HepG2 (cell line): ENCODE measurements around the gene MRPL36. TPM values are rescaled to one million over a fixed set of nuclear protein-coding genes. Genes with fewer than 3 reads are reported as not detected.

Experiments used
- ATAC-seq: fragments of 200-7000 bp; cut with Tn5 transposase; 3 replicates; pipeline ENCODE4 v1.9.1; 2020; ENCODE audit warnings: mild to moderate bottlenecking, moderate library complexity
- BruUV-seq: library from RNA; stranded (reverse); fragments of 400-500 nt; replicated peaks from 2 replicates; lab custom pipeline; 2021; lab: Mats Ljungman, UMichigan
- CTCF ChIA-PET: fragments of 300-600 bp; formaldehyde crosslinking; extraction: SDS; loops from one replicate; lab custom pipeline; 2021; ENCODE audit warnings: low total read pairs, inconsistent platforms, low intra/inter-chr PET ratio; lab: Yijun Ruan, JAX
- POLR2A ChIA-PET: fragments of 350-600 bp; sonication (Branson Sonifier 250); formaldehyde crosslinking; loops from one replicate; lab custom pipeline; 2020; ENCODE audit warnings: antibody characterized with exemption, inconsistent platforms; lab: Yijun Ruan, JAX
- DNase-seq: peaks from one replicate; pipeline ENCODE4 v3.0.0-alpha.2; 2015; ENCODE audit warnings: low spot score
- FAIRE-seq: peaks from 3 replicates; lab custom pipeline; 2011; peaks lifted over from hg19 to GRCh38; lab: Jason Lieb, UNC
- H2AFZ ChIP-seq: one replicate; pipeline ENCODE4 v1.6.1; 2011; ENCODE audit warnings: low read length, inconsistent platforms
- H3K27ac ChIP-seq: fragments of 300-600 bp; 3 replicates; pipeline ENCODE4 v1.8.0; 2011; ENCODE audit warnings: mixed run types, mild to moderate bottlenecking, mixed read lengths, low read length, inconsistent platforms; ENCODE audit not compliant: insufficient read depth; ENCODE audit errors: extremely low read length
- H3K27me3 ChIP-seq, 2 experiments: fragments of 200-600 bp in 1 of 2; 2 replicates in 1 of 2; 3 replicates in 1 of 2; pipeline versions ENCODE4 v1.6.0 to v1.8.0; 2011; ENCODE audit warnings: low read length in 2 of 2, mild to moderate bottlenecking in 2 of 2, moderate library complexity in 2 of 2, inconsistent platforms in 1 of 2; ENCODE audit not compliant: insufficient read depth in 2 of 2, control insufficient read depth in 1 of 2
- H3K36me3 ChIP-seq, 2 experiments: fragments of 200-600 bp in 1 of 2; replicated peaks in 1 of 2; 2 replicates in 1 of 2; 3 replicates in 1 of 2; pipeline versions ENCODE4 v1.5.1 to v1.8.0; 2011; ENCODE audit warnings: low read length in 2 of 2, inconsistent platforms in 1 of 2; ENCODE audit not compliant: insufficient read depth in 2 of 2, control insufficient read depth in 1 of 2
- H3K4me1 ChIP-seq: 2 replicates; pipeline ENCODE4 v1.5.1; 2012; ENCODE audit warnings: low read length, inconsistent platforms; ENCODE audit not compliant: insufficient read depth
- H3K4me2 ChIP-seq: 2 replicates; pipeline ENCODE4 v1.6.0; 2011; ENCODE audit warnings: low read depth, low read length, inconsistent platforms
- H3K4me3 ChIP-seq, 3 experiments: fragments of 200-600 bp in 1 of 3; sonication (generic), shearing (Covaris generic) in 1 of 3; replicated peaks in 1 of 3; 2 replicates each; pipeline ENCODE4 v1.5.1; 2011 to 2016; ENCODE audit warnings: low read length in 3 of 3, inconsistent platforms in 2 of 3, low read depth in 2 of 3, mild to moderate bottlenecking in 2 of 3, control low read depth in 1 of 3, mixed read lengths in 1 of 3; ENCODE audit not compliant: insufficient read depth in 1 of 3
- H3K79me2 ChIP-seq: one replicate; pipeline ENCODE4 v1.6.1; 2011; ENCODE audit warnings: low read length, inconsistent platforms; ENCODE audit not compliant: insufficient read depth
- H3K9ac ChIP-seq: 2 replicates; pipeline ENCODE4 v1.6.0; 2011; ENCODE audit warnings: mild to moderate bottlenecking, low read depth, low read length, inconsistent platforms; ENCODE audit not compliant: insufficient read depth
- H3K9me3 ChIP-seq: 2 replicates; pipeline ENCODE4 v1.5.1; 2012; ENCODE audit warnings: mild to moderate bottlenecking, low read length
- H4K20me1 ChIP-seq: 2 replicates; pipeline ENCODE4 v1.6.0; 2011; ENCODE audit warnings: inconsistent platforms, mild to moderate bottlenecking, low read length, moderate library complexity; ENCODE audit not compliant: insufficient read depth
- CREB1 ChIP-seq, 2 experiments: fragments of 450-650 bp in 1 of 2; IDR thresholded peaks; 2 replicates each; pipeline ENCODE4 v1.6.1; 2016 to 2017; ENCODE audit warnings: control low read depth in 1 of 2, mild to moderate bottlenecking in 1 of 2, missing compliant biosample characterization in 1 of 2, missing genetic modification characterization in 1 of 2
- FOXA1 ChIP-seq, 2 experiments: fragments of 450-650 bp in 1 of 2; sonication (generic) in 1 of 2; formaldehyde crosslinking in 1 of 2; IDR thresholded peaks; 2 replicates each; pipeline versions ENCODE4 v1.4.0 to v1.6.1; 2016 to 2020; ENCODE audit warnings: missing genetic modification reagents in 1 of 2
- HOXD1 ChIP-seq: sonication (generic); formaldehyde crosslinking; IDR thresholded peaks from 2 replicates; pipeline ENCODE4 v1.5.0; 2020; ENCODE audit warnings: missing genetic modification reagents
- IRF9 ChIP-seq: sonication (generic); formaldehyde crosslinking; IDR thresholded peaks from 2 replicates; pipeline ENCODE4 v1.8.0; 2022; ENCODE audit warnings: missing genetic modification reagents, mild to moderate bottlenecking, borderline replicate concordance
- MEIS2 ChIP-seq: sonication (generic); formaldehyde crosslinking; IDR thresholded peaks from 2 replicates; pipeline ENCODE4 v1.9.0; 2021; ENCODE audit warnings: mild to moderate bottlenecking, missing genetic modification reagents
- NFYC ChIP-seq: IDR thresholded peaks from 2 replicates; pipeline ENCODE4 v1.6.1; 2016; ENCODE audit warnings: missing genetic modification reagents, missing compliant biosample characterization
- SMAD9 ChIP-seq: sonication (generic); formaldehyde crosslinking; IDR thresholded peaks from 2 replicates; pipeline ENCODE4 v1.5.1; 2020; ENCODE audit warnings: mild to moderate bottlenecking, missing genetic modification reagents
- ZFYVE20 ChIP-seq: sonication (generic); formaldehyde crosslinking; IDR thresholded peaks from 2 replicates; pipeline ENCODE4 v1.8.0; 2023; ENCODE audit warnings: low read depth, mild to moderate bottlenecking, moderate library complexity, missing genetic modification reagents, borderline replicate concordance
- ZMYM2 ChIP-seq: sonication (generic); formaldehyde crosslinking; IDR thresholded peaks from 2 replicates; pipeline ENCODE4 v1.8.0; 2022; ENCODE audit warnings: mild to moderate bottlenecking, missing genetic modification reagents
- ZNF3 ChIP-seq: IDR thresholded peaks from 2 replicates; pipeline ENCODE4 v1.7.0; 2017; ENCODE audit warnings: inconsistent platforms
- ZNF577 ChIP-seq: sonication (generic); formaldehyde crosslinking; IDR thresholded peaks from 2 replicates; pipeline ENCODE4 v1.4.0; 2020; ENCODE audit warnings: mild to moderate bottlenecking, low read depth, missing genetic modification reagents, borderline replicate concordance
- ZNF674 ChIP-seq: sonication (generic); formaldehyde crosslinking; IDR thresholded peaks from 2 replicates; pipeline ENCODE4 v1.5.0; 2020; ENCODE audit warnings: low read depth, mild to moderate bottlenecking, missing genetic modification reagents
- WGBS: methylation state at CpG from one replicate; pipeline ENCODE4 v1.1.6; 2017; ENCODE audit warnings: low lambda C conversion rate; 5-methylcytosine and 5-hydroxymethylcytosine counted together
- in situ Hi-C: cut with HindIII; loops from 2 replicates; pipeline ENCODE4 v1.10.0; 2017; ENCODE audit warnings: low pct_unique_long_range_greater_than_20kb; ENCODE audit not compliant: extremely low pct_ligation_motif_present
- intact Hi-C: fragments of 100-400 bp; cut with micrococcal nuclease; formaldehyde crosslinking; loops from one replicate; pipeline ENCODE4 v1.10.0; 2022; ENCODE audit not compliant: unreplicated experiment
- polyA plus RNA-seq, 8 experiments: library from polyadenylated mRNA; depleted of rRNA in 3 of 8; stranded (reverse) in 7 of 8; unstranded in 1 of 8; fragments of >200 nt; fragmentation: Illumina TruSeq in 4 of 8; extraction: Trizol in 4 of 8; gene quantifications; 2 replicates each; pipeline versions ENCODE4 v1.2.1 to v1.2.3, GENCODE V29; 2011 to 2016; ENCODE audit warnings: low read depth in 4 of 8, missing spikeins in 1 of 8, mixed read lengths in 1 of 8; ENCODE audit not compliant: insufficient read depth in 1 of 8
- total RNA-seq, 5 experiments: library from RNA; depleted of rRNA; stranded (reverse); fragments of >200 nt; fragmentation: Illumina TruSeq; extraction: Trizol; gene quantifications; 2 replicates each; pipeline ENCODE4 v1.2.3, GENCODE V29; 2016; ENCODE audit warnings: low read depth in 1 of 5
- TF ChIP-seq, protein P1 (sequence below): fragments of 450-650 bp; IDR thresholded peaks from 2 replicates; pipeline ENCODE4 v1.6.1; 2016
- TF ChIP-seq, protein P2 (sequence below): sonication (generic); formaldehyde crosslinking; IDR thresholded peaks from 2 replicates; pipeline ENCODE4 v1.4.0; 2020; ENCODE audit warnings: missing genetic modification reagents
- TF ChIP-seq, protein P3 (sequence below): IDR thresholded peaks from 2 replicates; pipeline ENCODE4 v1.6.1; 2018; ENCODE audit warnings: missing genetic modification reagents
- TF ChIP-seq, protein P4 (sequence below): sonication (generic); formaldehyde crosslinking; IDR thresholded peaks from 2 replicates; pipeline ENCODE4 v1.5.1; 2020; ENCODE audit warnings: mild to moderate bottlenecking, moderate library complexity, missing genetic modification reagents

MRPL36 gene
- total and polyA plus RNA-seq, 2 of the 13 experiments (the other 11 are each of a cell fraction or from before 2014, with no cell fraction given): 71.3 to 113 TPM

DNA sequence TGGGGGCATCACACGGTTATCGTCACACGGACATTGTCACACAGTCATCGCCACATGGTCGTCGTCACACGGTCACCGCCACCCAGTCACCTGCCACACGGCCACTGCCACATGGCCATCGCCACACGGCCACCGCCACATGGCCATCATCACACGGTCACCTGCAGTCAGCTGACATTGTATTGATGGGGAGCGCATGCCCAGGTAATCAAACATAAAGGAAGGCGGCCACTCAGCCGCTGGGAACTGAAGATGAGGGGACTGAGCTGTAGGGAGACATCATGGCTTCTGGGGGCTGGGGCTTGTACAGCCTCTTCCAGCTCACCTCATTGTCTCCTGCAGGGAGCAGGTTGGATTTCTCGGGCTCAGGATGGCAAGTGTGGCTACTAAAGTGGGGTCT, 49.2 kb downstream of the MRPL36 start:
- Histone ChIP-seq H3K27ac (no peak overlapping the region), H3K79me2 (no peaks in the 10 kb centered on the region), H3K4me3 (no peak overlapping the region), H3K9ac (no peak overlapping the region), H2AFZ (no peak overlapping the region), H3K36me3 (no peaks in the 10 kb centered on the region), H3K4me2 (no peak overlapping the region), H3K9me3 (no peaks in the 10 kb centered on the region), H4K20me1 (no peaks in the 10 kb centered on the region), H3K4me1 (no peaks in the 10 kb centered on the region), H3K27me3 (peaks cover 7 to 82% of the 10 kb centered on the region in 2 experiments; a peak in 4 of 5 replicates)
- ChIA-PET CTCF (no interaction called here), POLR2A (no interaction called here)
- no peak for FAIRE-seq
- DNase-seq: no peak
- ATAC-seq: no peak
- 52% methylated on average over 15 of the region's 17 CpGs for WGBS
- BruUV-seq: no TSS peak
- TF ChIP-seq, protein P1, sequence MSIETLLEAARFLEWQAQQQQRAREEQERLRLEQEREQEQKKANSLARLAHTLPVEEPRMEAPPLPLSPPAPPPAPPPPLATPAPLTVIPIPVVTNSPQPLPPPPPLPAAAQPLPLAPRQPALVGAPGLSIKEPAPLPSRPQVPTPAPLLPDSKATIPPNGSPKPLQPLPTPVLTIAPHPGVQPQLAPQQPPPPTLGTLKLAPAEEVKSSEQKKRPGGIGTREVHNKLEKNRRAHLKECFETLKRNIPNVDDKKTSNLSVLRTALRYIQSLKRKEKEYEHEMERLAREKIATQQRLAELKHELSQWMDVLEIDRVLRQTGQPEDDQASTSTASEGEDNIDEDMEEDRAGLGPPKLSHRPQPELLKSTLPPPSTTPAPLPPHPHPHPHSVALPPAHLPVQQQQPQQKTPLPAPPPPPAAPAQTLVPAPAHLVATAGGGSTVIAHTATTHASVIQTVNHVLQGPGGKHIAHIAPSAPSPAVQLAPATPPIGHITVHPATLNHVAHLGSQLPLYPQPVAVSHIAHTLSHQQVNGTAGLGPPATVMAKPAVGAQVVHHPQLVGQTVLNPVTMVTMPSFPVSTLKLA: peak; percentile 41; the same call in 1 of the 2 replicates
- TF ChIP-seq MEIS2: no peak
- TF ChIP-seq ZFYVE20 (CRISPR knock-in tag): no peak
- 0 out of 2 replicates have a peak, but pooled peaks have one; percentile 23 for TF ChIP-seq CREB1 (IDR thresholded peaks at IDR 0.05)
- TF ChIP-seq CREB1 (CRISPR knock-in tag; IDR thresholded peaks at IDR 0.05): no peak
- TF ChIP-seq, protein P2, sequence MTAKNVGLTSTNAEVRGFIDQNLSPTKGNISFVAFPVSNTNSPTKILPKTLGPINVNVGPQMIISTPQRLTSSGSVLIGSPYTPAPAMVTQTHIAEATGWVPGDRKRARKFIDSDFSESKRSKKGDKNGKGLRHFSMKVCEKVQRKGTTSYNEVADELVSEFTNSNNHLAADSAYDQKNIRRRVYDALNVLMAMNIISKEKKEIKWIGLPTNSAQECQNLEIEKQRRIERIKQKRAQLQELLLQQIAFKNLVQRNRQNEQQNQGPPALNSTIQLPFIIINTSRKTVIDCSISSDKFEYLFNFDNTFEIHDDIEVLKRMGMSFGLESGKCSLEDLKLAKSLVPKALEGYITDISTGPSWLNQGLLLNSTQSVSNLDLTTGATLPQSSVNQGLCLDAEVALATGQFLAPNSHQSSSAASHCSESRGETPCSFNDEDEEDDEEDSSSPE (CRISPR knock-in tag): no peak
- TF ChIP-seq ZMYM2: no peak
- TF ChIP-seq, protein P3, sequence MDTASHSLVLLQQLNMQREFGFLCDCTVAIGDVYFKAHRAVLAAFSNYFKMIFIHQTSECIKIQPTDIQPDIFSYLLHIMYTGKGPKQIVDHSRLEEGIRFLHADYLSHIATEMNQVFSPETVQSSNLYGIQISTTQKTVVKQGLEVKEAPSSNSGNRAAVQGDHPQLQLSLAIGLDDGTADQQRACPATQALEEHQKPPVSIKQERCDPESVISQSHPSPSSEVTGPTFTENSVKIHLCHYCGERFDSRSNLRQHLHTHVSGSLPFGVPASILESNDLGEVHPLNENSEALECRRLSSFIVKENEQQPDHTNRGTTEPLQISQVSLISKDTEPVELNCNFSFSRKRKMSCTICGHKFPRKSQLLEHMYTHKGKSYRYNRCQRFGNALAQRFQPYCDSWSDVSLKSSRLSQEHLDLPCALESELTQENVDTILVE (CRISPR knock-in tag): no peak
- no peak for TF ChIP-seq ZNF577 (CRISPR knock-in tag)
- no peak for TF ChIP-seq ZNF674
- TF ChIP-seq SMAD9: no peak
- TF ChIP-seq IRF9 (CRISPR knock-in tag): no peak
- TF ChIP-seq HOXD1: no peak
- no peak for TF ChIP-seq ZNF3 (CRISPR knock-in tag)
- no peak for TF ChIP-seq NFYC (CRISPR knock-in tag)
- TF ChIP-seq, protein P4, sequence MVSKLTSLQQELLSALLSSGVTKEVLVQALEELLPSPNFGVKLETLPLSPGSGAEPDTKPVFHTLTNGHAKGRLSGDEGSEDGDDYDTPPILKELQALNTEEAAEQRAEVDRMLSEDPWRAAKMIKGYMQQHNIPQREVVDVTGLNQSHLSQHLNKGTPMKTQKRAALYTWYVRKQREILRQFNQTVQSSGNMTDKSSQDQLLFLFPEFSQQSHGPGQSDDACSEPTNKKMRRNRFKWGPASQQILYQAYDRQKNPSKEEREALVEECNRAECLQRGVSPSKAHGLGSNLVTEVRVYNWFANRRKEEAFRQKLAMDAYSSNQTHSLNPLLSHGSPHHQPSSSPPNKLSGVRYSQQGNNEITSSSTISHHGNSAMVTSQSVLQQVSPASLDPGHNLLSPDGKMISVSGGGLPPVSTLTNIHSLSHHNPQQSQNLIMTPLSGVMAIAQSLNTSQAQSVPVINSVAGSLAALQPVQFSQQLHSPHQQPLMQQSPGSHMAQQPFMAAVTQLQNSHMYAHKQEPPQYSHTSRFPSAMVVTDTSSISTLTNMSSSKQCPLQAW (CRISPR knock-in tag): no peak
- TF ChIP-seq FOXA1 (IDR thresholded peaks at IDR 0.05): no peak
- no peak for TF ChIP-seq FOXA1 (CRISPR knock-in tag; IDR thresholded peaks at IDR 0.05)
- in situ Hi-C loops: no loop called here
- intact Hi-C loops: no loop called here
